Prostate gland (tissue), 2 donors: ENCODE measurements around the gene SLC25A34.

Experiments used
- POLR2A ChIP-seq: fragments of 450-650 bp; IDR thresholded peaks from one replicate; pipeline ENCODE4 v1.6.1; 2016; ENCODE audit warnings: antibody characterized with exemption, mild to moderate bottlenecking
- TF ChIP-seq, protein P1 (sequence below), 4 experiments: fragments of 200-600 bp in 2 of 4; fragments of 450-650 bp in 2 of 4; sonication (generic) in 2 of 4; IDR thresholded peaks; 1 replicate in 3 of 4; 2 replicates in 1 of 4; pipeline ENCODE4 v1.5.1; 2016 to 2019; ENCODE audit warnings: antibody characterized with exemption in 4 of 4, mild to moderate bottlenecking in 2 of 4, moderate library complexity in 2 of 4

DNA sequence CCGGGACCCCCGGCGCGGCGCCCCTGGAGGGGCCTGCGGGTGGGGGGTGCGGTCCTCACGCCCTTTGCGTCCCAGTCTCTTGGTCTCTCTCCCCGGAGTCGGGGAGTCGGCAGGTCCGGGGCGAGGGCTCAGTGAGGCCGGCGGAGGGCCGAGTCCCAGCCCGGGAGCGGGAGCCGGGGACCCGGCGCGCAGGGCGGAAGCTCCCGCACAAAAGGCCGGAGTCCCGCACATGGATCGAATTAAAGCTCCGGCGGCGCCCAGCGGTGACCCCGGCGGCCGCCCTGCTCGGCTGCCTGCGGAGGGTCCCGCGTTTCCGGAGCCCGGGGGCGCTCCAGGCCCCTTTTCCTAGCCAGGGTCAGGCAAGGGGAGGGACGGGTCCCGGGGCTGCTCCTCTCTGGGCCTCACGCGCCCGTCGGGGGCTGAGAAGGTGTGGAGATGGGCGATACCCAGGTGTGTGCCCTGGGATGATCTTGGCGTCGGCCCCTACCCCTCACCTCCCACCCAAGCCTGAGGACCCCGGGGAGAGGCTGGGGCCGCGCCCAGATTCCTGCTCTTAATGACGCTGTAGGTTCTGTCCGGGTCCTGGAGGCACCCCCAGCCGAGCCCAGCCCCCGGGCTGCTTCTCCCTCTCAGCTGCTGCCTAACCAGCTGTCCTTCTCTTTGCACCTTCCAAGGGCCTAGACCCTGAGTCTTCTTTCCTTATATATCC, 23.0 kb downstream of the SLC25A34 start:
- TF ChIP-seq, protein P1, sequence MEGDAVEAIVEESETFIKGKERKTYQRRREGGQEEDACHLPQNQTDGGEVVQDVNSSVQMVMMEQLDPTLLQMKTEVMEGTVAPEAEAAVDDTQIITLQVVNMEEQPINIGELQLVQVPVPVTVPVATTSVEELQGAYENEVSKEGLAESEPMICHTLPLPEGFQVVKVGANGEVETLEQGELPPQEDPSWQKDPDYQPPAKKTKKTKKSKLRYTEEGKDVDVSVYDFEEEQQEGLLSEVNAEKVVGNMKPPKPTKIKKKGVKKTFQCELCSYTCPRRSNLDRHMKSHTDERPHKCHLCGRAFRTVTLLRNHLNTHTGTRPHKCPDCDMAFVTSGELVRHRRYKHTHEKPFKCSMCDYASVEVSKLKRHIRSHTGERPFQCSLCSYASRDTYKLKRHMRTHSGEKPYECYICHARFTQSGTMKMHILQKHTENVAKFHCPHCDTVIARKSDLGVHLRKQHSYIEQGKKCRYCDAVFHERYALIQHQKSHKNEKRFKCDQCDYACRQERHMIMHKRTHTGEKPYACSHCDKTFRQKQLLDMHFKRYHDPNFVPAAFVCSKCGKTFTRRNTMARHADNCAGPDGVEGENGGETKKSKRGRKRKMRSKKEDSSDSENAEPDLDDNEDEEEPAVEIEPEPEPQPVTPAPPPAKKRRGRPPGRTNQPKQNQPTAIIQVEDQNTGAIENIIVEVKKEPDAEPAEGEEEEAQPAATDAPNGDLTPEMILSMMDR (IDR thresholded peaks at IDR 0.05) = no peak
- TF ChIP-seq POLR2A = no peak
